Kidney epithelial cell (primary cell): ENCODE measurements around the gene PCDHGA4. TPM values are rescaled to one million over a fixed set of nuclear protein-coding genes. Genes with fewer than 3 reads are reported as not detected.
"Not testable (repeated sequence)": the region's sequence is repeated elsewhere in the genome, so short reads cannot be mapped to it uniquely, and the experiment has no call there.

Source experiments
- DNase-seq: peaks from one replicate; pipeline ENCODE4 v3.0.0-alpha.2; 2010; ENCODE audit warnings: low read depth
- H3K27me3 ChIP-seq: 2 replicates; pipeline ENCODE4 v1.6.0; 2011; ENCODE audit warnings: low read length; ENCODE audit not compliant: control insufficient read depth, insufficient read depth
- H3K36me3 ChIP-seq: 2 replicates; pipeline ENCODE4 v1.5.1; 2011; ENCODE audit warnings: low read length; ENCODE audit not compliant: control insufficient read depth, insufficient read depth
- H3K4me3 ChIP-seq: 2 replicates; pipeline ENCODE4 v1.5.1; 2011; ENCODE audit warnings: low read depth, mild to moderate bottlenecking, control low read depth, low read length
- total RNA-seq: library from RNA; depleted of rRNA; stranded (reverse); fragments of >200 nt; gene quantifications from 2 replicates; pipeline ENCODE4 v1.2.3, GENCODE V29; 2015
- TF ChIP-seq, protein P1 (sequence below): IDR thresholded peaks from 2 replicates; pipeline ENCODE4 v1.5.1; 2011; ENCODE audit warnings: mild to moderate bottlenecking, moderate library complexity, low read length, control low read depth, inconsistent platforms; ENCODE audit not compliant: insufficient read depth, poor library complexity, severe bottlenecking

The PCDHGA4 gene
- total RNA-seq, 1 donor from 2014 or later = 3.6 TPM

DNA sequence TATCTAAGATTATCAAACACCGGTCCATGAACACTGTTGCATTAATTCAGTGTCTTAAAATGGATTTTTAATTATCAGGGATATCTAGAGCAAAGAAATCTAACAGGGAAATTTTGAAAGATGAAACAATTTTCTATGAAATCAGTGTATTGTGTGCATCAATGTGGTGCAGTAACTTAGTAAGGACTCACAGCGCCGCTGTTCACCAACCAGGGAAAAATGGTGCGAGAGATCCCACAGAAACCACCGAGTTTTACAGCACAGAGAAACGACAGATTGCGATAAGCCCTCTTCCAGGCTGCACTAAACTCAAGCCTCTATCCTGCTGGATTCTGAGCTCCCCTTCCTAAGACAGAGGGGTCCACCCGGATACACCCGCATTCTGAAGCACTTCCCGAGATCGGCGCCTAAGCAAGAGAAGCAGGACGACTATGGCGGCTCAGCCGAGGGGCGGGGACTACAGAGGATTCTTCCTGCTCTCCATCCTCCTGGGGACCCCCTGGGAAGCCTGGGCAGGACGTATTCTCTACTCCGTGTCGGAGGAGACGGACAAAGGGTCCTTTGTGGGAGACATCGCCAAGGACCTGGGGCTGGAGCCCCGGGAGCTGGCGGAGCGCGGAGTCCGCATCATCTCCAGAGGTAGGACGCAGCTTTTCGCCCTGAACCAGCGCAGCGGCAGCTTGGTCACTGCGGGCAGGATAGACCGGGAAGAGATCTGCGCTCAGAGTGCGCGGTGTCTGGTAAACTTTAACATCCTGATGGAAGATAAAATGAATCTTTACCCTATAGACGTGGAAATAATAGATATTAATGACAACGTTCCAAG is 27.9 kb downstream of the PCDHGA4 start, which contains the start of gene PCDHGA7:
TSS of gene PCDHGA7 (plus strand) at position 274 of the 826 bp plus-strand sequence. CDS start at position 432, 158 bp downstream.
- peaks cover 9% of the 10 kb centered on the region for H3K27me3 ChIP-seq
- DNase-seq = no peak
- H3K4me3 ChIP-seq = peak within 1 kb of the TSS; percentile 43
- H3K36me3 ChIP-seq = no peaks in the 10 kb centered on the region
- TF ChIP-seq, protein P1, sequence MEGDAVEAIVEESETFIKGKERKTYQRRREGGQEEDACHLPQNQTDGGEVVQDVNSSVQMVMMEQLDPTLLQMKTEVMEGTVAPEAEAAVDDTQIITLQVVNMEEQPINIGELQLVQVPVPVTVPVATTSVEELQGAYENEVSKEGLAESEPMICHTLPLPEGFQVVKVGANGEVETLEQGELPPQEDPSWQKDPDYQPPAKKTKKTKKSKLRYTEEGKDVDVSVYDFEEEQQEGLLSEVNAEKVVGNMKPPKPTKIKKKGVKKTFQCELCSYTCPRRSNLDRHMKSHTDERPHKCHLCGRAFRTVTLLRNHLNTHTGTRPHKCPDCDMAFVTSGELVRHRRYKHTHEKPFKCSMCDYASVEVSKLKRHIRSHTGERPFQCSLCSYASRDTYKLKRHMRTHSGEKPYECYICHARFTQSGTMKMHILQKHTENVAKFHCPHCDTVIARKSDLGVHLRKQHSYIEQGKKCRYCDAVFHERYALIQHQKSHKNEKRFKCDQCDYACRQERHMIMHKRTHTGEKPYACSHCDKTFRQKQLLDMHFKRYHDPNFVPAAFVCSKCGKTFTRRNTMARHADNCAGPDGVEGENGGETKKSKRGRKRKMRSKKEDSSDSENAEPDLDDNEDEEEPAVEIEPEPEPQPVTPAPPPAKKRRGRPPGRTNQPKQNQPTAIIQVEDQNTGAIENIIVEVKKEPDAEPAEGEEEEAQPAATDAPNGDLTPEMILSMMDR = peak; percentile 28

DNA sequence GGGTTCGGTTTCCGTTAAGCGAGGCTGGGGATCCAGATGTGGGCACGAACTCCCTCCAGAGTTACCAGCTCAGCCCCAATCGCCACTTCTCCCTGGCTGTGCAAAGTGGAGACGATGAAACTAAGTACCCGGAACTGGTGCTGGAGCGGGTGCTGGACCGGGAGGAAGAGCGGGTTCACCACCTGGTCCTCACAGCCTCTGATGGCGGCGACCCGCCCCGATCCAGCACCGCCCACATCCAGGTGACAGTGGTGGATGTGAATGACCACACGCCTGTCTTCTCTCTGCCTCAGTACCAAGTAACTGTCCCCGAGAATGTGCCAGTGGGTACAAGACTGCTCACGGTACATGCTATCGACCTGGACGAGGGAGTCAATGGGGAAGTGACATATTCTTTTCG is 28.5 kb downstream of the PCDHGA4 start:
- H3K4me3 ChIP-seq = no peak overlapping the region
- peaks cover 9% of the 10 kb centered on the region for H3K27me3 ChIP-seq
- TF ChIP-seq, protein P1 = no peak
- no peak for DNase-seq
- H3K36me3 ChIP-seq = no peaks in the 10 kb centered on the region

DNA sequence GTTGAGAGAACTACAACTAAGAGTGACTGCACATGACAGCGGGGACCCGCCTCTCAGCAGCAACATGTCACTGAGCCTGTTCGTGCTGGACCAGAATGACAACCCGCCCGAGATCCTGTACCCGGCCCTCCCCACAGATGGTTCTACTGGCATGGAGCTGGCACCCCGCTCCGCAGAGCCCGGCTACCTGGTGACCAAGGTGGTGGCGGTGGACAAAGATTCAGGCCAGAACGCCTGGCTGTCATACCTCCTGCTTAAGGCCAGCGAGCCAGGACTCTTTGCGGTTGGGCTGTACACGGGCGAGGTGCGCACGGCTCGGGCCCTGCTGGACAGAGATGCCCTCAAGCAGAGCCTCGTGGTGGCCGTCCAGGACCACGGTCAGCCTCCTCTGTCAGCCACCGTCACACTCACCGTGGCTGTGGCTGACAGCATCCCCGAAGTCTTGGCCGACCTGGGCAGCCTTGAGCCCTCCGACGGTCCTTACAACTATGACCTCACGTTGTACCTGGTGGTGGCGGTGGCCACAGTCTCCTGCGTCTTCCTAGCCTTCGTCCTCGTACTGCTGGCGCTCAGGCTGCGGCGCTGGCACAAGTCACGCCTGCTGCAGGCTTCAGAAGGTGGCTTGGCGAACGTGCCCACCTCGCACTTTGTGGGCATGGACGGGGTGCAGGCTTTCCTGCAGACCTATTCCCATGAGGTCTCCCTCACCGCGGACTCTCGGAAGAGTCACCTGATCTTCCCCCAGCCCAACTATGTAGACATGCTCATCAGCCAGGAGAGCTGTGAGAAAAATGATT is 29.8 kb downstream of the PCDHGA4 start:
- TF ChIP-seq, protein P1 = no peak
- H3K4me3 ChIP-seq = no peak overlapping the region

DNA sequence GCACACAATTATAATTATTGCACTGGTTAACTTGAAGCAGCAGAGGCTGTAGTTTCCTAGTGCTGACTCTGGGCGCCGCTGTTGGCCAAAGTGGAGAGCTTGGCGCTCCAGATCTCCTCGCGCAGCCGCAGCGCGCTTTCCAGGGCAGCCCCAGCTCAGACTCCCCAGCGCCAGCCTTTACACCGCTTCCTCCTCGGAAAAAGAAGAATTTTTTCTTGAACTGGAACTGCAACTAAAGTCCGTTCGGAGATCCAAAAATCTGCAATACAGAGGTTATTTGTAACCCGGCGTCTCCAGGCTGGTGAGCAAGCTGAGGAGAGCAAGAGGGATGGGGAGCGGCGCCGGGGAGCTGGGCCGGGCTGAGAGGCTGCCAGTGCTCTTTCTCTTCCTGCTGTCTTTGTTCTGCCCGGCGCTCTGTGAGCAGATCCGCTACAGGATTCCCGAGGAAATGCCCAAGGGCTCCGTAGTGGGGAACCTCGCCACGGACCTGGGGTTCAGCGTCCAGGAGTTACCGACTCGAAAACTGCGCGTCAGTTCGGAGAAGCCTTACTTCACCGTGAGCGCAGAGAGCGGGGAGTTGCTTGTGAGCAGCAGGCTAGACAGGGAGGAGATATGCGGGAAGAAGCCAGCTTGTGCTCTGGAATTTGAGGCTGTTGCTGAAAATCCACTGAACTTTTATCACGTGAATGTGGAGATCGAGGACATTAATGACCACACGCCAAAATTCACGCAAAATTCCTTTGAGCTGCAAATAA is 32.9 kb downstream of the PCDHGA4 start, which contains the start of gene PCDHGB4:
TSS of gene PCDHGB4 (plus strand) at position 142 of the 755 bp plus-strand sequence. CDS start at position 329, 187 bp downstream.
- Histone ChIP-seq H3K27me3 (peaks cover 15% of the 10 kb centered on the region), H3K4me3 (peak within 1 kb of the TSS; percentile 21)
- TF ChIP-seq, protein P1 = peak; percentile 40
- not testable (repeated sequence) for H3K36me3 ChIP-seq, DNase-seq

More for the DNA sequence above, 29.8 kb downstream of the PCDHGA4 start:
- peaks cover 16% of the 10 kb centered on the region for H3K27me3 ChIP-seq
- no peaks in the 10 kb centered on the region for H3K36me3 ChIP-seq
- no peak for DNase-seq

DNA sequence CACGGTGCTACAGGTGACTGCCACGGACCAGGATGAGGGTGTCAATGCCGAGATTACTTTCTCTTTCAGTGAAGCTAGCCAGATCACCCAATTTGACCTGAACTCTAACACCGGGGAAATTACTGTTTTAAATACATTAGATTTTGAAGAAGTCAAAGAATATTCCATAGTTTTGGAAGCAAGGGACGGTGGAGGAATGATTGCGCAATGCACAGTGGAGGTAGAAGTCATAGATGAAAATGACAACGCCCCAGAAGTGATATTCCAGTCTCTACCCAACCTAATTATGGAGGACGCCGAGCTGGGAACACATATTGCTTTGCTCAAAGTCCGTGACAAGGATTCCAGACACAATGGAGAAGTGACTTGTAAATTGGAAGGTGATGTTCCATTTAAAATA is 33.8 kb downstream of the PCDHGA4 start:
- no peak for DNase-seq
- H3K27me3 ChIP-seq = peaks cover 15% of the 10 kb centered on the region
- no peak overlapping the region for H3K4me3 ChIP-seq
- no peaks in the 10 kb centered on the region for H3K36me3 ChIP-seq
- TF ChIP-seq, protein P1 = no peak
